DMS 273 (cell line): ENCODE data around the gene GJA4.
"Not testable (repeated sequence)": the region's sequence is repeated elsewhere in the genome, so short reads cannot be mapped to it uniquely, and the experiment has no call there.

Source experiments
- DNase-seq: peaks from one replicate; lab custom pipeline; 2025; ENCODE audit not compliant: unreplicated experiment; lab: John Stamatoyannopoulos, UW

The GJA4 gene

GRCh38 chr1:34787461-34788420 is 5.1 kb upstream of the GJA4 start:
- peak; percentile 24 for DNase-seq

- no peak for DNase-seq
Observed at GRCh38 chr1:34790985-34791384, 1.8 kb upstream of the GJA4 start.

- DNase-seq = no peak
Observed at GRCh38 chr1:34792424-34792823, 375 bp upstream of the GJA4 start.

- DNase-seq = no peak
Observed at GRCh38 chr1:34794001-34794789, 1.4 kb downstream of the GJA4 start.

GRCh38 chr1:34794790-34795180 is 2.0 kb downstream of the GJA4 start:
- DNase-seq = no peak

- no peak for DNase-seq
Observed at GRCh38 chr1:34795916-34796315, 3.1 kb downstream of the GJA4 start.

GRCh38 chr1:34796990-34797389 is 4.2 kb downstream of the GJA4 start:
- DNase-seq = no peak

- no peak for DNase-seq
Observed at GRCh38 chr1:34800214-34800613, 7.4 kb downstream of the GJA4 start.

GRCh38 chr1:34803770-34804169 is 11.0 kb downstream of the GJA4 start:
- DNase-seq = no peak

- DNase-seq = no peak
Observed at GRCh38 chr1:34806396-34806795, 13.6 kb downstream of the GJA4 start.

GRCh38 chr1:34808051-34808810 is 15.4 kb downstream of the GJA4 start:
- DNase-seq = no peak

- not testable (repeated sequence) for DNase-seq
Observed at GRCh38 chr1:34810781-34811180, 18.0 kb downstream of the GJA4 start.

- DNase-seq = no peak
Observed at GRCh38 chr1:34816332-34816731, 23.5 kb downstream of the GJA4 start.

- no peak for DNase-seq
Observed at GRCh38 chr1:34816778-34817177, 24.0 kb downstream of the GJA4 start.

GRCh38 chr1:34818862-34819261 is 26.1 kb downstream of the GJA4 start:
- not testable (repeated sequence) for DNase-seq

GRCh38 chr1:34822202-34822601 is 29.4 kb downstream of the GJA4 start:
- no peak for DNase-seq

GRCh38 chr1:34824817-34825454 is 32.1 kb downstream of the GJA4 start:
- no peak for DNase-seq

- peak; percentile 3 for DNase-seq
Observed at GRCh38 chr1:34825455-34826091, 32.8 kb downstream of the GJA4 start.

- DNase-seq = no peak
Observed at GRCh38 chr1:34827341-34827941, 34.6 kb downstream of the GJA4 start.

- no peak for DNase-seq
Observed at GRCh38 chr1:34828611-34829010, 35.8 kb downstream of the GJA4 start.
